Activated T-helper 2 cell treated with anti-CD3 and anti-CD28 coated beads, Interferon-gamma antibody, Interleukin-2, Interleukin-4, amounts not matched to agents 10 μg/mL and 5 μg/mL and 100 μg/mL, durations not matched to agents 14 hours and 24 hours and 36 hours (primary cell): ENCODE results near the gene EIF3I. TPM values are rescaled to one million over a fixed set of nuclear protein-coding genes. Genes with fewer than 3 reads are reported as not detected.

Experiments
- DNase-seq: peaks from one replicate; pipeline ENCODE4 v3.0.0; 2021; ENCODE audit warnings: low spot score
- H3K27ac Mint-ChIP-seq: one replicate; pipeline ENCODE4 v1.8.0; 2021; ENCODE audit warnings: mixed read lengths
- H3K27me3 Mint-ChIP-seq: one replicate; pipeline ENCODE4 v1.8.0; 2021; ENCODE audit warnings: low read depth, mixed read lengths
- H3K36me3 Mint-ChIP-seq: one replicate; pipeline ENCODE4 v1.8.0; 2021; ENCODE audit warnings: low read depth, mixed read lengths
- H3K4me1 Mint-ChIP-seq: one replicate; pipeline ENCODE4 v1.8.0; 2021; ENCODE audit warnings: low read depth, mixed read lengths
- H3K4me3 Mint-ChIP-seq: one replicate; pipeline ENCODE4 v1.8.0; 2021; ENCODE audit warnings: low read depth, mild to moderate bottlenecking, moderate library complexity, mixed read lengths
- H3K9me3 Mint-ChIP-seq: one replicate; pipeline ENCODE4 v1.8.0; 2021; ENCODE audit warnings: mixed read lengths
- intact Hi-C: fragments of 100-400 bp; cut with micrococcal nuclease; formaldehyde crosslinking; loops from one replicate; pipeline ENCODE4 v1.15.1; 2023
- total RNA-seq: library from RNA; stranded (reverse); gene quantifications from 2 replicates; pipeline ENCODE4 v1.2.3, GENCODE V29; 2022

The EIF3I gene
- total RNA-seq, 1 donor from 2014 or later = 287 TPM

GRCh38 chr1:32200226-32201010, 21.8 kb upstream of the EIF3I start, which contains the start of gene CCDC28B:
Gene CCDC28B (plus strand): TSS chr1:32200595. CDS start chr1:32201936, 1,341 bp downstream.
- Mint-ChIP-seq H3K9me3 (no peaks in the 10 kb centered on the region), H3K4me1 (peaks cover 57% of the 10 kb centered on the region), H3K27me3 (no peaks in the 10 kb centered on the region), H3K27ac (peak within 1 kb of the TSS; percentile 93), H3K4me3 (peak within 1 kb of the TSS; percentile 80), H3K36me3 (peaks cover 56% of the 10 kb centered on the region)
- DNase-seq = peak; percentile 49
- intact Hi-C loops = loop anchor here (1.0 to 10.0 kb wide), 4 partner anchors 20 to 614 kb away; partner anchors contain the start of genes BSDC1, LCK, S100PBP and YARS1

DNA sequence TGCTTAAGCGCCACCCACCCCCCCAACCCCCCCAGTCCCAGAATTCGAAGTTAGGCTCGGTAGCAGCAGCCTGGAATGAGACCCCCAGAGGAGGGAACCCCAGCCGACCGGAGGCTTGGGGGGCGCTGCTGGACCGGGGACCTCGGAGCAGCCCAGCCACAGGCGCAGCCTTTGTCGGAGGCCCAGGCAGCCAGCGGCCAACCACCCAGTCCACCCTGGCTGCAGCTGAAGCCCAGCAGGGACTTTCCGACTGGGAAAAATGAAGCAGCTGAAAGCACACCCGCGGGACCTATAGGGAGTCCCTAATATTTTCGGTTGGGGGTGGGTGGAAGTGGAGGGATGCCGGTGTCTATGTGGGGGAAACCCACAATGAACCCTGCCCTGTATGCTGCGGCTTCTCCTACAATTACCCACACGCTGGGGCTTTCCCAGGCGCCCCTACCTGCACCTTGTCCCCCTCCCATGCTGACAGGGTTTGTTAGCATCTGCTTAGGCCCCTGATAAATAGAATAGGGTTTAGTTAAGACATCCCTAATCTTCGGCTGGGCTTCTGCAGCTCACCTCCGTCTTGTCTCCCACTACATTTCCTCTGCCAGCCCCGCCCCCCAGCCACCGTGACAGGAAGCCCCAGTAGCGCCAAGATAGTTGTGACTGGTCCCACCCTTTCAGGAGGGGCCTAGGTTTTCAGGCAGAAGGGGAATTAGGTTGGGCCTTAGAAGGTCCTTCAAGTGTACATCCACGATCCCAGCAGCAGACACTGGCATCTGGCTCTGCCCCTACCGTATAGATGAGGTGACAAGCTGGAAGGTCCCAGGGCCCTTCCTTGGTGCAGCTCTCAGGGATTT, 21.0 kb upstream of the EIF3I start:
- H3K9me3 Mint-ChIP-seq = no peaks in the 10 kb centered on the region
- H3K36me3 Mint-ChIP-seq = peaks cover 50% of the 10 kb centered on the region
- H3K4me1 Mint-ChIP-seq = peaks cover 53% of the 10 kb centered on the region
- H3K4me3 Mint-ChIP-seq = peak overlapping the region; percentile 80
- DNase-seq = peak; percentile 76
- peak overlapping the region; percentile 93 for H3K27ac Mint-ChIP-seq
- no peaks in the 10 kb centered on the region for H3K27me3 Mint-ChIP-seq
- intact Hi-C loops = loop anchor here (5.0 to 10.0 kb wide), 3 partner anchors 51 to 614 kb away; partner anchors contain the start of genes BSDC1, LCK, S100PBP and YARS1

DNA sequence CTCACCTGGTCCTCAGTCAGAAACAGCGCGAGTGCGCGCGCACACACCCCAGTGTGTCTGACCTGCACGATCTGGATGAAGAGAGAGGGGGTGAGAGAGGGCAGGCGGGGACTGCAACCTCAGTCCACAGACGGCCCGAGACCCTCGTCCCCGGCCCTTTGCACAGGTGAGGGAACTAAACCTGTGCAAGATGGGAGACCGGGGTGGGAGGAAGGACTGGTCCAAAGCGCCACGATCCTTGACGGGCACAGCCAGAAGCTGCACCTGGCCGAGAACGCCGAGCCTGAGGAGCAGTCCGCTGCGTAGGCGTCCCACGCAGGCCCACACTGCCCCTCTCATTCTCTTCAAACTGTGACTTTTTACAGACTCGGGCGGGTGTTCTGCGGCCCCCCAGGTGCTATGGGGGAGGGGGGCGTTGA, 17.3 kb upstream of the EIF3I start:
- Mint-ChIP-seq H3K9me3 (no peaks in the 10 kb centered on the region), H3K36me3 (peaks cover 37% of the 10 kb centered on the region), H3K27me3 (no peaks in the 10 kb centered on the region), H3K4me3 (peak overlapping the region; percentile 87), H3K27ac (peak overlapping the region; percentile 28), H3K4me1 (peaks cover 34% of the 10 kb centered on the region)
- intact Hi-C loops = loop anchor here (5.0 to 10.0 kb wide), 3 partner anchors 47 to 610 kb away; partner anchors contain the start of genes BSDC1, LCK, S100PBP and YARS1
- DNase-seq = no peak

- Mint-ChIP-seq H3K27me3 (no peaks in the 10 kb centered on the region), H3K9me3 (no peaks in the 10 kb centered on the region), H3K4me1 (peaks cover 28% of the 10 kb centered on the region), H3K27ac (peak within 1 kb of the TSS; percentile 83), H3K36me3 (peaks cover 37% of the 10 kb centered on the region), H3K4me3 (peak within 1 kb of the TSS; percentile 87)
- peak; percentile 82 for DNase-seq
- intact Hi-C loops = loop anchor here (10.0 kb wide), 1 partner anchor 609 kb away; the partner anchor contains the start of genes S100PBP and YARS1
Measured at GRCh38 chr1:32205401-32206370, 16.5 kb upstream of the EIF3I start, which contains the start of gene IQCC. Gene IQCC (plus strand): TSS chr1:32205671. CDS start chr1:32205682, 11 bp downstream.

- peaks cover 26% of the 10 kb centered on the region for H3K36me3 Mint-ChIP-seq
- H3K4me1 Mint-ChIP-seq = peaks cover 16% of the 10 kb centered on the region
- no peak overlapping the region for H3K4me3 Mint-ChIP-seq
- no peak overlapping the region for H3K27ac Mint-ChIP-seq
- no peak for DNase-seq
- H3K27me3 Mint-ChIP-seq = no peaks in the 10 kb centered on the region
- intact Hi-C loops = loop anchor here (10.0 kb wide), 1 partner anchor 606 kb away; the partner anchor contains the start of genes S100PBP and YARS1
- no peaks in the 10 kb centered on the region for H3K9me3 Mint-ChIP-seq
Measured at GRCh38 chr1:32208469-32208868, 13.7 kb upstream of the EIF3I start.

GRCh38 chr1:32208891-32209328, 13.3 kb upstream of the EIF3I start, which contains the start of gene DCDC2B:
Gene DCDC2B (plus strand): TSS chr1:32209089. CDS start chr1:32209094, 5 bp downstream.
- Mint-ChIP-seq H3K27ac (no peak within 1 kb of the TSS), H3K4me3 (no peak within 1 kb of the TSS), H3K9me3 (no peaks in the 10 kb centered on the region), H3K27me3 (no peaks in the 10 kb centered on the region), H3K36me3 (peaks cover 23% of the 10 kb centered on the region), H3K4me1 (peaks cover 15% of the 10 kb centered on the region)
- intact Hi-C loops = loop anchor here (10.0 kb wide), 1 partner anchor 606 kb away; the partner anchor contains the start of genes S100PBP and YARS1
- DNase-seq = no peak

- Mint-ChIP-seq H3K27me3 (no peaks in the 10 kb centered on the region), H3K27ac (peak overlapping the region; percentile 28), H3K9me3 (no peaks in the 10 kb centered on the region), H3K36me3 (peaks cover 24% of the 10 kb centered on the region), H3K4me1 (peaks cover 13% of the 10 kb centered on the region), H3K4me3 (no peak overlapping the region)
- DNase-seq = peak; percentile 53
- intact Hi-C loops = loop anchor here (2.0 to 10.0 kb wide), 2 partner anchors 119 to 199 kb away; partner anchors contain the start of gene MARCKSL1
Measured at GRCh38 chr1:32215629-32216480, 6.4 kb upstream of the EIF3I start.

GRCh38 chr1:32216566-32216965, 5.6 kb upstream of the EIF3I start:
- H3K4me3 Mint-ChIP-seq = no peak overlapping the region
- H3K36me3 Mint-ChIP-seq = peaks cover 24% of the 10 kb centered on the region
- H3K27me3 Mint-ChIP-seq = no peaks in the 10 kb centered on the region
- DNase-seq = no peak
- H3K4me1 Mint-ChIP-seq = peaks cover 20% of the 10 kb centered on the region
- H3K27ac Mint-ChIP-seq = no peak overlapping the region
- intact Hi-C loops = loop anchor here (10.0 kb wide), 1 partner anchor 118 kb away; the partner anchor contains the start of gene MARCKSL1
- H3K9me3 Mint-ChIP-seq = no peaks in the 10 kb centered on the region

- no peak overlapping the region for H3K27ac Mint-ChIP-seq
- H3K4me3 Mint-ChIP-seq = no peak overlapping the region
- H3K27me3 Mint-ChIP-seq = no peaks in the 10 kb centered on the region
- DNase-seq = no peak
- H3K9me3 Mint-ChIP-seq = no peaks in the 10 kb centered on the region
- H3K36me3 Mint-ChIP-seq = peaks cover 39% of the 10 kb centered on the region
- intact Hi-C loops = loop anchor here (10.0 kb wide), 1 partner anchor 116 kb away; the partner anchor contains the start of gene MARCKSL1
- peaks cover 29% of the 10 kb centered on the region for H3K4me1 Mint-ChIP-seq
Measured at GRCh38 chr1:32219022-32219421, 3.2 kb upstream of the EIF3I start.

GRCh38 chr1:32220746-32221580, 1.2 kb upstream of the EIF3I start:
- intact Hi-C loops = no loop called here
- Mint-ChIP-seq H3K4me3 (peak overlapping the region; percentile 94), H3K4me1 (peaks cover 33% of the 10 kb centered on the region), H3K9me3 (no peaks in the 10 kb centered on the region), H3K36me3 (peaks cover 45% of the 10 kb centered on the region), H3K27ac (peak overlapping the region; percentile 95), H3K27me3 (no peaks in the 10 kb centered on the region)
- DNase-seq = no peak
